ENCODE results near the gene ACADVL. TPM values are rescaled to one million over a fixed set of nuclear protein-coding genes. Genes with fewer than 3 reads are reported as not detected.
"Not testable (repeated sequence)": the region's sequence is repeated elsewhere in the genome, so short reads cannot be mapped to it uniquely, and the experiment has no call there.

The ACADVL gene
- total RNA-seq, result 100 to 1,000 TPM; 158 to 679 TPM
- polyA plus RNA-seq, result 100 to 1,000 TPM; 412 to 774 TPM
- long read RNA-seq, donor 1, transcript ACADVL-214 (1 exons, 1,732 nt), result minor isoform, 6 of 49 reads
- long read RNA-seq, donor 1, transcript ACADVL-203 (20 exons, 2,323 nt), result major isoform, 15 of 49 reads
- long read RNA-seq, donor 1, transcript ACADVL-206 (8 exons, 1,212 nt), result minor isoform, 6 of 49 reads
- long read RNA-seq, donor 1, partial matches to known transcripts, result 0 of 49 reads
- long read RNA-seq, donor 1, other reads (novel, unspliced or antisense), result 10 of 49 reads
- long read RNA-seq, donor 2, transcript ACADVL-214 (1 exons, 1,732 nt), result major isoform, 8 of 23 reads
- long read RNA-seq, donor 2, partial matches to known transcripts, result 0 of 23 reads
- long read RNA-seq, donor 2, other reads (novel, unspliced or antisense), result 0 of 23 reads
- long read RNA-seq, donor 3, transcript ACADVL-214 (1 exons, 1,732 nt), result minor isoform, 5 of 23 reads
- long read RNA-seq, donor 3, transcript ACADVL-206 (8 exons, 1,212 nt), result major isoform, 6 of 23 reads
- long read RNA-seq, donor 3, partial matches to known transcripts, result 5 of 23 reads
- long read RNA-seq, donor 3, other reads (novel, unspliced or antisense), result 0 of 23 reads
- long read RNA-seq, donor 4, transcript ACADVL-206 (8 exons, 1,212 nt), result major isoform, 8 of 28 reads
- long read RNA-seq, donor 4, transcript ACADVL-214 (1 exons, 1,732 nt), result minor isoform, 6 of 28 reads
- long read RNA-seq, donor 4, partial matches to known transcripts, result 6 of 28 reads
- long read RNA-seq, donor 4, other reads (novel, unspliced or antisense), result 0 of 28 reads
- long read RNA-seq, donor 5, transcript ACADVL-203 (20 exons, 2,323 nt), result major isoform, 21 of 80 reads
- long read RNA-seq, donor 5, transcript ACADVL-206 (8 exons, 1,212 nt), result minor isoform, 9 of 80 reads
- long read RNA-seq, donor 5, transcript ACADVL-214 (1 exons, 1,732 nt), result major isoform, 21 of 80 reads
- long read RNA-seq, donor 5, partial matches to known transcripts, result 12 of 80 reads
- long read RNA-seq, donor 5, other reads (novel, unspliced or antisense), result 6 of 80 reads

DNA sequence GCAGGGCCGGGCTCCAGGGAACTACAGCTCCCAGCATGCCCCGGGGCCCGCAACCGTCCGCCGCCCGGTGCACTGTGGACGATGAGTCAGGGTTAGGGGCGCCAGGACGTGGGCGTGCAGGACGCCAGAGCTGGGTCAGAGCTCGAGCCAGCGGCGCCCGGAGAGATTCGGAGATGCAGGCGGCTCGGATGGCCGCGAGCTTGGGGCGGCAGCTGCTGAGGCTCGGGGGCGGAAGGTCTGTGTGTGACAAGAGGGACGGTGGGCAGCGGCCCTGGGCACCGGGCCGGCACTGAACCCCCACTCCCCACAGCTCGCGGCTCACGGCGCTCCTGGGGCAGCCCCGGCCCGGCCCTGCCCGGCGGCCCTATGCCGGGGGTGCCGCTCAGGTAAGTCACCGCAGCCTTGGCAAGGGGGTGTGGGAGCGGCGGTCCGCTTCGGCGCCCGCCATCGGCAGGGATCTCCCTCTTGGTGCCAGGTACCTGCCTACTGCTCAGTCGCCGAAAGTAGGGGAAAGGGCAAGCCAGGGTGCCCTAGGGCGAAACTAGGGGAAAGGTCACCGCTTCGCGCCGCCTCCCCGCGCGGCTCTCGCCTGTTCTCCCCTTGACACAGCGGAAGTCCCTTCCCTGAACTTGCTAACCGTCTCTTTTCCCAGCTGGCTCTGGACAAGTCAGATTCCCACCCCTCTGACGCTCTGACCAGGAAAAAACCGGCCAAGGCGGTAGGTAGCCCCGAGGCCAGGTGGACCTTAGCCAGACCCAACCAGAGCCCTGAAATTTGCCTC, at the start of gene ACADVL, which contains the start of gene DLG4:
Gene ACADVL, plus strand, starts transcription at position 127 of the 781 bp plus-strand sequence. Its CDS starts 47 bp downstream, at position 174.
Gene DLG4, minus strand, starts transcription at position 25 of the 781 bp plus-strand sequence.
- Histone ChIP-seq H3K9ac (ENCODE audit: insufficient read depth in 1 of 2, low read length in 2 of 2) (peak within 1 kb of the TSS; percentile 63 to 80), H3K27me3 (ENCODE audit: control insufficient read depth in 3 of 3, insufficient read depth in 3 of 3, low read length in 2 of 3) (no peaks in the 10 kb centered on the region), H3K9me3 (ENCODE audit: control insufficient read depth in 4 of 4, insufficient read depth in 3 of 4, low read length in 3 of 4) (no peaks in the 10 kb centered on the region), H3K27ac (ENCODE audit: low read depth in 1 of 2, low read length in 1 of 2) (peak within 1 kb of the TSS; percentile 96 to 98), H3K4me3 (peak within 1 kb of the TSS; percentile 83), H3K4me1 (ENCODE audit: control insufficient read depth in 5 of 5, insufficient read depth in 5 of 5, low read length in 5 of 5) (peaks cover 6 to 49% (median 20%) of the 10 kb centered on the region in 5 donors), H3K36me3 (ENCODE audit: control insufficient read depth in 4 of 4, insufficient read depth in 4 of 4, low read length in 4 of 4) (peaks cover 5 to 35% (median 14%) of the 10 kb centered on the region in 4 donors)
- ATAC-seq (ENCODE audit: insufficient read depth, low FRiP score) (peak; percentile 87), DNase-seq (peak; percentile 88 to 92 (median 90))
- TF ChIP-seq, protein P1, sequence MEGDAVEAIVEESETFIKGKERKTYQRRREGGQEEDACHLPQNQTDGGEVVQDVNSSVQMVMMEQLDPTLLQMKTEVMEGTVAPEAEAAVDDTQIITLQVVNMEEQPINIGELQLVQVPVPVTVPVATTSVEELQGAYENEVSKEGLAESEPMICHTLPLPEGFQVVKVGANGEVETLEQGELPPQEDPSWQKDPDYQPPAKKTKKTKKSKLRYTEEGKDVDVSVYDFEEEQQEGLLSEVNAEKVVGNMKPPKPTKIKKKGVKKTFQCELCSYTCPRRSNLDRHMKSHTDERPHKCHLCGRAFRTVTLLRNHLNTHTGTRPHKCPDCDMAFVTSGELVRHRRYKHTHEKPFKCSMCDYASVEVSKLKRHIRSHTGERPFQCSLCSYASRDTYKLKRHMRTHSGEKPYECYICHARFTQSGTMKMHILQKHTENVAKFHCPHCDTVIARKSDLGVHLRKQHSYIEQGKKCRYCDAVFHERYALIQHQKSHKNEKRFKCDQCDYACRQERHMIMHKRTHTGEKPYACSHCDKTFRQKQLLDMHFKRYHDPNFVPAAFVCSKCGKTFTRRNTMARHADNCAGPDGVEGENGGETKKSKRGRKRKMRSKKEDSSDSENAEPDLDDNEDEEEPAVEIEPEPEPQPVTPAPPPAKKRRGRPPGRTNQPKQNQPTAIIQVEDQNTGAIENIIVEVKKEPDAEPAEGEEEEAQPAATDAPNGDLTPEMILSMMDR (IDR thresholded peaks at IDR 0.05; ENCODE audit: control extremely low read depth, extremely low read depth), result no peak
- WGBS, 2 donors, result 0% methylated on average over 45 to 63 of the region's 63 CpGs

DNA sequence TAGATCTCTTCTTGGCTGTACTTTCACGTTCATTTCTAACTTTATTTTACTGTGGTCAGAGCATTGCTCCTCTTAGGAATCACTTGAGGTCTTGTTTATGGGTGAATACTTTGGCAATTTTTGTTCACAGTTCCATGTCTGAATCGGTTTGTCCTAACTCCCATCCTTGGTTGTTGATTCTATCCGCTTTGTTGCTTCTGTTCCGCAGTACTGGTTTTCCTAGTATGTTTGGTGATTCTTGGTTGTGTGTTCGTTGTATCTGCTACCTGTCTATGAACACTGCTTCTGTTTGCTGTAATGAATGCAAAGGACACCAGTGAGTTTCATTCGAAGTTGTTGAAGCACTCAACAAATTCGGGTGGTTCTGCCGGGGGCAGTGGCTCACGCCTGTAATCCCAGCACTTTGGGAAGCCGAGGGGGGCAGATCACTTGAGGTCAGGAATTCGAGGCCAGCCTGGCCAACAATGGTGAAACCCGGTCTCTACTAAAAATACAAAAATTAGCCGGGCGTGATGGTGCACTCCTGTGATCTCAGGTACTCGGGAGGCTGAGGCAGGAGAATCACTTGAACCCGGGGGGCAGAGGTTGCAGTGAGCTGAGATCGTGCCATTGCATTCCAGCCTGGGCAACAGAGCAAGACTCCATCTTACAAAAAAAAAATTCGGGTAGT, 47.1 kb upstream of the ACADVL start:
- WGBS, 2 donors, result 92 to 95% methylated on average over 18 of the region's 18 CpGs
- H3K27me3 ChIP-seq (ENCODE audit: control insufficient read depth in 3 of 3, insufficient read depth in 3 of 3, low read length in 2 of 3); ATAC-seq (ENCODE audit: insufficient read depth, low FRiP score); H3K4me3 ChIP-seq; DNase-seq; H3K9me3 ChIP-seq (ENCODE audit: control insufficient read depth in 4 of 4, insufficient read depth in 3 of 4, low read length in 3 of 4); H3K27ac ChIP-seq (ENCODE audit: low read depth in 1 of 2, low read length in 1 of 2); H3K9ac ChIP-seq (ENCODE audit: insufficient read depth in 1 of 2, low read length in 2 of 2); H3K36me3 ChIP-seq (ENCODE audit: control insufficient read depth in 4 of 4, insufficient read depth in 4 of 4, low read length in 4 of 4): not testable (repeated sequence)
- H3K4me1 ChIP-seq (ENCODE audit: control insufficient read depth in 5 of 5, insufficient read depth in 5 of 5, low read length in 5 of 5), result peaks cover 0 to 12% (median 7%) of the 10 kb centered on the region in 5 donors

DNA sequence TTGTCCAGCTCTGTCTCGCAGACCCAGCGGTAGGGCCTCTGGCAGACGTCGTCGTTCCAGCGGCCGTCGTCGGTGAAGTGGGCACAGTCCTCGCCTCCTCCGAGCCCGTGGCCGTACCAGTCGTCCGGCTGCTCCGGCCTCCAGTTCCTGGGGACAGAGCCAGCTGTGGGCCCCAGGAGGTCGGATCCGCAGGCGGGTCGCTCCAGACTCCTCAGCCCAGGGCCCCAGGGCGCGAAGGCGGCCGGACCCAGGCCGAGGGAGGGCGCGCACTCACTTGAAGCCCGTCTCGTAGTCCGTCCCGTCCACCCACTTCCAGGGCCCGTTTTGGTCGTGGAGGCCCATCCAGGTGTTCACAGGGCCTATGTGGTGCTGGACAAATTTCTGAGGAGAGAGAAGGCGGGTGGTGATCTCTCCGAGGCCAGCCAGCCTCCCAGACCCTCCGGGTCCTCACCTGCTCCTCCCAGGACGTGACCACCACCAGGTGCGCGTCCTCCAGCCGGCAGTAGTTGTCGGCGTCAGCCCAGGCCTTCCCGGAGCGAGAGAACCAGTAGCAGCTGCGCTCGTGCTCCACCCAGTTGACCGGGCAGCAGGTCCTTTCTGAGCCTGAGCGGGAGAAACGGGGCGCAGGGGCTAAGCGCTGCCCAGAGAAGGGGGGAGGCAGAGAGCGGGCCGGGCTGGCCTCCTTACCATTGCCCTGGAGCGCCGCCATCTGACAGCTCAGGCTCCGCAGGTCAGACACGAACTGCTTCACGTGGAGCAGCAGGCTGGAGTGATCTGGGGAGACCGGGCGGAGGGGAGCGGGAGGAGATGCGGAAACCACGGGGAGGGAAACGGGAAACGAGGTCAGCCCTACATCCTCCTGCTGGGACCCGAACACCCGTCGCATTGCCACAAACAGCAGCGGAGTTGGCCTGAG, 45.8 kb upstream of the ACADVL start:
- H3K27me3 ChIP-seq (ENCODE audit: control insufficient read depth in 3 of 3, insufficient read depth in 3 of 3, low read length in 2 of 3), result no peaks in the 10 kb centered on the region
- no peaks in the 10 kb centered on the region for H3K36me3 ChIP-seq (ENCODE audit: control insufficient read depth in 4 of 4, insufficient read depth in 4 of 4, low read length in 4 of 4)
- ATAC-seq (ENCODE audit: insufficient read depth, low FRiP score), result peak; percentile 42
- peak; percentile 59 to 75 (median 70) for DNase-seq
- peak overlapping the region; percentile 8 for H3K4me3 ChIP-seq
- whole genome bisulfite sequencing, 2 donors, result 49 to 55% methylated on average over 63 to 69 of the region's 69 CpGs
- H3K9me3 ChIP-seq (ENCODE audit: control insufficient read depth in 4 of 4, insufficient read depth in 3 of 4, low read length in 3 of 4), result peaks cover 0 to 3% (median 0%) of the 10 kb centered on the region in 4 donors
- peaks cover 0 to 15% (median 8%) of the 10 kb centered on the region in 5 donors for H3K4me1 ChIP-seq (ENCODE audit: control insufficient read depth in 5 of 5, insufficient read depth in 5 of 5, low read length in 5 of 5)
- TF ChIP-seq, protein P1 (IDR thresholded peaks at IDR 0.05; ENCODE audit: control extremely low read depth, extremely low read depth), result peak; percentile 13
- no peak overlapping the region for H3K9ac ChIP-seq (ENCODE audit: insufficient read depth in 1 of 2, low read length in 2 of 2)
- peak overlapping the region in 1 of 2 donors; percentile 44 for H3K27ac ChIP-seq (ENCODE audit: low read depth in 1 of 2, low read length in 1 of 2)
